ENCODE measurements around the gene HNRNPF. TPM values are rescaled to one million over a fixed set of nuclear protein-coding genes. Genes with fewer than 3 reads are reported as not detected.

Gene HNRNPF
- polyA plus RNA-seq, 12 donors: 95.9 to 139 (median 110) TPM; not detected in 1

DNA sequence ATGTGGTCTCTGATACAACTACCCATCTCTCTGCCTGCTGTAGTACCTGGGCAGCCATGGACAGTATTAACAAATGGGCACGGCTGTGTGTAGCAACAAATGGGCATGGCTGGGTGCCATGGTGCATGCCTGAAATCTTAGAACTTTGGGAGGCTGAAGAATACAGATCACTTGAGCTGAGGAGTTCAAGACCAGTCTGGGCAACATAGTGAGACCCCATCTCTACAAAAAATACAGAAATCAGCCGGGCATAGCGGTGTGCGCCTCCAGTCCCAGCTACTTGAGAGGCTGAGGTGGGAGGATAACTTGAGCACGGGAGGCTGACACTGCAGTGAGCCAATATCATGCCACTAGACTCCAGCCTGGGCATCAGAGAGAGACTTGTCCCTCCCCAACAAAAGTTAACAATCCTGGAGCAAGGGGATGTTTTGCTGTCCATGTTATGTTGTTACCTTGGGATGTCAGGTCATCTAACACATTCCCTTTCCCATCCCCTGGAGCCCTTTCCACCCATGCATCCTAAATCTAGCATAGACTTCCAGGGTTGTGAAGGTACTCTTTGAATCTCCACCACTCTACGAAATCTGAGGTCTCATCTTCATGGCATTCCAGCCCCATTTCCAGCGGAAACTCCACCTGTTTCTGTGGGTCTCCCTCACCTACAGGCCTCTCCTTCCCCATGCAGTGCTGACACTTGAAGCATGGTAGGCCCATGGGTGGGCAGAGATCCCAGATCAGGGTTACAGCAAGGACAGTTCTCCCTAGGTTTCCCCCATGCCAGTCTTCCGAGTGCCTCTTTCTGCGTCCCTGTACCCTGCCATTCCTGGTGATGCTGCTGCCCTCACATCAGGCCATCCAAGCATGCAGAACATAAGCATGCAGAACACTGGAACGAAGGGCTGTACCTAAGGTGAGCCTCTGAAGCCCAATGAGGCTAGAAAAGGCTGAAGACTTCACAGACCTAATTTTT, 24.4 kb downstream of the HNRNPF start:
- DNase-seq: no peak

DNA sequence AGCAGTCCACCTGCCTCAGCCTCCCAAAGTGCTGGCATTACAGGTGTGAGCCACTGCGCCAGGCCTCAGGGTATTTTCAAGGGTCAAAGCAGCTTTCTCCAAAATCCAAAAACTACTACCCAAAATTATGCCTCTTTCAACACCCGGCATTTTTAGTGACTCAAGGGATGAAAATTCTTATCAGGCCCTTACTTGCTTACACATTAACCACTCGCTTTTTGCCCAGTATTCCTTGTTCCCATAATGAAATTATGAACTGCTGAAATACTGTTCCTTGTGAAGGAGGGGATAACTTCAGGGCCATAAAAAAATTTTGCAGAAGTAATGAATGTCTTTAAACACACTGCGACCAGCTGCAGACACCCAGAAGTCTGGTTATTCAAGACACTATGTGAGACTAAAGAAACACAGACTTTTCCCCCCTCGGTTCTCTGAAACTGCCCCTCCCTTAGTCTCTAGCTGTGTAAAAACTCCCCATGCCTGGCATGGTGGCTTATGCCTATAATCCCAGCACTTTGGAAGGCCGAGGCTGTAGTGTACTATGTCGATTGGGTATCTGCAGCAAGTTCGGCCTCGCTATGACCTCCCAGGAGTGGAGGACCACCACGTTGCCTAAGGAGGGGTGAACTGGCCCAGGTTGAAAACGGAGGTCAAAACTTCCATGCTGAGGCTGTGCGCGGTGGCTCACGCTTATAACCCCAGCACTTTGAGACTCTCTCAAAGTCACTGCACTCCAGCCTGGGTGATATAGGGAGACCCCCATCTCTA, 25.6 kb downstream of the HNRNPF start:
- no peak for DNase-seq

DNA sequence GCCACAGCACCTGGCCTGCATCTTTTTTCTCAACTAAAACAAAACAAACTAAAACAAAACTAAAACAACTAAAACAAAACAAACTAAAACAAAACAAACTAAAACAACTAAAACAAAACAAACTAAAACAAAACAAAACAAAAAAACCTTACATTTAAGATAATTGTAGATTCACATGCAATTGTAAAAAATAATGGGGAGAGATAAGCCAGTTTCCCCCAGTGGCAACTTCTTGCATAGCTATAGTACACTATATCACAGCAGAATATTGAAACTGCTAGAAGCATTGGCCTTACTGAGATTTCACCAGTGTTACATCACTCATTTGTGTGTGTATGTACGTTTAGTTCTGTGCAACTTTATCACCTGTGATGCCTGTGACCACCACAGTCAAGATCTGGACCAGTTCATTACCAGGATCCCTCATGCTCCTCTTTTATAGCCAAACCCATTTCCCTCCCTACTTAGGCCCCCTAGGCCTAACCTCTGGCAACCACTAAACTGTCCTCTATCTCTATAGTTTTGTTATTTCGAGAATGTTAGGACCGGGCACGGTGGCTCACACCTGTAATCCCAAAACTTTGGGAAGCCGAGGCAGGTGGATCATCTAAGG, 28.3 kb downstream of the HNRNPF start:
- DNase-seq: no peak

DNA sequence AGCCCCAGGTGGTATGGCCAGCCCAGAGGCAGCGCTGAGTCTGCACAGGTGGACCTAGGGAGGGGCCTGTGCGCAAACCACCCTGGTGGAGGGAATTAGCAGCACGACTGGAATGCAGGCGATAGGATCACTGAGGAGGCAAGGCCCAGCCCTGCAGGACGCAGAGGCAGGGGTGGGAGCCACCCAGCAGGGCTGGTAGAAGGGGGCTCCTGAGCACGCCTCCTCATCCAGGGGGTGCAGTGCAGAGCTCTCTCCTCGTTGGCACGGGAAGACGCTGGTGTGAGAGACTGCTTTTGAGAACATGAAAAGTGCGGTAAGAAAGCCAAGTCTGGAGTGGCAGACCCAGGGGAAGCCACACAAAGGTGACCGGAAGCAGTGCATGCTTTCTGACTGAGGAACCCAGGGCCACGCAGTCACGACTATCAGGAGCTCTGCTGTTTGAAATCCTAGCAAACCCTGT, 31.5 kb downstream of the HNRNPF start:
- DNase-seq: no peak

DNA sequence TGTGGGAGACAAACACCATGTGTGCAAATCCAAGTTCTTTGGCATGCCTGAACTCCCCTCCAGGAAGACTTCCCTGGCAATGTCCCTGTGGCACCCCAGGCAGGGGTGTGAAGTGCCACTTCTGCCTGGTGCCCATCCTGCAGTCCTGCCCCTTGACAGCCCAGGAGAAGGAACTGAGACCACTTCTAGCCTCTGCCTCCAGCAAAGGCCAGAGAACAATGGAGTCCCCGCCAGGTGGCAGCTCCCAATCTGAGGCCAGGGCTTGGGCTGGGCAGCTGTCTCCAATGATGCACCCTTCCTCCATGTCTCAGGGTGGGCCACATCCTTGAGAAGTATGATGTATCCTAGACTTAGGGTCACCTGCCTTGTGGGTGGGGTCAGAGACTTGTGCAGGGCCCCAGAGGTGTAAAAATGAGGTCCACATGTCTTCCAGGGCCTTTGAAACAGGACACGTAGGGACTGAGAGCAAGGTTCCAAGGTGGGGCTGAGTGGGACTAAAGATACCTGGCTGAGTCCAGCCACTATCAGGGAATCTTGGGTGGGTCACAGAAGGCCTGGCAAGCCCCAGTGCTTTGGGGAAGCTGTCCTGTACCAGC, 32.1 kb downstream of the HNRNPF start:
- DNase-seq: no peak

DNA sequence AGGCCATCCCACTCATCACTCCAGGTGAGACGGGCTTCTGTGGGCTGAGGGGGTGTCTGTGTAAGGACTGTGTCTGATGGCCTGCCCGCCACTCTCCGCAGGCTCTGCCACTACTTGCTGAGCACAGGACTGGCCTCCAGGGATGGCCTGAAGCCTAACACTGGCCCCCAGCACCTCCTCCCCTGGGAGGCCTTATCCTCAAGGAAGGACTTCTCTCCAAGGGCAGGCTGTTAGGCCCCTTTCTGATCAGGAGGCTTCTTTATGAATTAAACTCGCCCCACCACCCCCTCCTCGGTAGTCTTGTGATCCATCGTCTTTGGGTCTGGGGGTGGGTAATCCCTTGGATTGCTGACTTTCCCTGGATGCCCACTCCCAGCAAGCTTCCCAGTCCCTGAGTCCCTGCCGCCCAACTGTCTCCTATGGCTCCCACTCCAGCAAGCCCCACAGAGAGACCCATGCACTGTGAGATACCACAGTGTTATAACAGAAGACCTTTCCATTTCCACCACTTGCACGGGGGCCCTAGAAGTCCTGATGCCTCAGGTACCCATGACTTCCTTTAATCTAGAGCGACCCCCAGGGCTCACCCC, 32.8 kb downstream of the HNRNPF start:
- DNase-seq: no peak

DNA sequence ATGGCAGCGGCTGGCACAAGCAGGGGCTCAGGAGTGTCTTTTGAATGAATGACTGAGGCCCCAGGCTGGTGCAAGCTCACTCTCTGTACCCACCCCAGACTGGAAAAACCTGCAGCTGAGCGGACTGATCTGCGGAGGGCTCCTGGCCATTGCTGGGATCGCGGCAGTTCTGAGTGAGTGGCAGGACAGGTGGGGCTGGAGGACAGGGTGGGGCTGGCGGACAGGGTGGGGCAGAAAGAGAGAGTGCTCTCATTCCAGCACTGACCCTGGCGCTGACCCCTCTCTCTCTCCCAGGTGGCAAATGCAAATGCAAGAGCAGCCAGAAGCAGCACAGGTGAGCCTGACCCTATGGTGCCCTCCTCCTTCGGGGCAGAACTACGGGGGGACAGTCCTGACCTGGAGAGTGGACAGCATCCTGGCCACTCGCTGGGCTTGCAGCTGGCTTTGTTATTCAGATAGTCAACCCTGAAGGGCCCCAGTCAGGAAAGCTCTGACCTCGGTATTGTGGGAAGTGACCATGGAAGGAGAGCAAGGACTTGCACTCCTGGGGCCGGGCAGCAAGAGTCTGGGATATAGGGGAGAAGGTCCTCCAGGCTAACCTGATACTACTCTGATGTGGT, 33.5 kb downstream of the HNRNPF start:
- DNase-seq: no peak

DNA sequence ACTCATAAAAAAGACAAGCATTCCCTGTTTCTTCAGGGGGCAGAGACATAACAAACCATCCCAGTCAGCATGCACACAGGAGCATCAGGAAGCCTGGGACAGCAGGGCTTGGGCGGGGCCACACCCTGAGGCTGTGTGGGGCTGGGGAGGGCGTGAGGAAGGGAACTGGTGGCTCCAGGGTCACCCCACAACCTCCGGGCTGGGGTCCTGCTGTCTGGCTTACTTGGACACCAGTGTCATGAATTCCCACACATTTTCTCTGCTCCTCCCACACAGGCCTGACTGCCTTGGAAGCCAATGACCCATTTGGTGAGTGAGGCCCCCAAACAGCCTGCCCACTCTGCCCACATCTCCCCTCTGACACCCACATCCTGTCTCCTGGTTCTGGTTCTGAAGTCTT, 34.8 kb downstream of the HNRNPF start:
- DNase-seq: no peak

DNA sequence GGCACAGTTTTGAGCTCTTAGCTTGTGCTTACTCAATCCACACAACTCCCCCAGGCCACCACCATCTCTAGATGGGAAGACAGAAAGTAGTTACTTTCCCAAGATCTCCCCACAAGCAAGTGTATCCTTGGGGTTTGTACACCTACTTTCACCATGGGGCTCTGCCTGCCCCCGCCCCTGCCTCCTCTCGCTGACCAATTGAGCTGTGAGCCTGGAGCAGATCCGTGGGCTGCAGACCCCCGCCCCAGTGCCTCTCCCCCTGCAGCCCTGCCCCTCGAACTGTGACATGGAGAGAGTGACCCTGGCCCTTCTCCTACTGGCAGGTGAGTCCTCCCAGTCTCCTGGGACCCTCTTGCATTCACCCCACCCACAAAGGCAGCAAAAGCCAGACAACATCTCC, 35.5 kb downstream of the HNRNPF start:
- DNase-seq: no peak

DNA sequence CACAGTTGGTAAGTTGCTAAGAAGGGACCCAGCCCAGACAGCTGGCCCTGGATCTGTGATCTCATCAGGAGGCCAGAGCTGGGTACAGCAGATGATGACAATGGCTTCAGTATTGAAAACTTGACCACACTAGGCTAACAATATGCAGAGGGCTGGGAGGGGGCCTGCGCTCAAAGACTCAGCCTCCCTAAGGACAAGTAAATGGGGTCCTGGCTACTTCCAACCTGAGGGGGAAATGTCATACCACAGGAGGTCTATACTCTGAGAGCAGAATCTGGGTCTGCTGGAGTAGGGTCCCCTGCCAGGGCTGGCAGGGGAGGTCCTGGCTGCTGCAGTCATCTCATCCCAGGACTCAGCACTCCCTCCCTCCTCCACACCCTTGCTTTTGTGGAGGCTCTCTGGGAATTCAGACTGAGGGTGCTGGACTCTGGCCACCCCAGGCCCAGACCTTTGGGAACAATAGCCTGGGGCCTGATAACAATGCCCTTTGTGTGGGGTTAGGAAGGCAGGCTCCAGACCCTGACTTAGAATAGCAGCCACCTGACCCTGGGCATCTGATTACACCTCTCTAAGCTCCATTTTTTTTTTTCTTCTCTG, 36.1 kb downstream of the HNRNPF start:
- no peak for DNase-seq

DNA sequence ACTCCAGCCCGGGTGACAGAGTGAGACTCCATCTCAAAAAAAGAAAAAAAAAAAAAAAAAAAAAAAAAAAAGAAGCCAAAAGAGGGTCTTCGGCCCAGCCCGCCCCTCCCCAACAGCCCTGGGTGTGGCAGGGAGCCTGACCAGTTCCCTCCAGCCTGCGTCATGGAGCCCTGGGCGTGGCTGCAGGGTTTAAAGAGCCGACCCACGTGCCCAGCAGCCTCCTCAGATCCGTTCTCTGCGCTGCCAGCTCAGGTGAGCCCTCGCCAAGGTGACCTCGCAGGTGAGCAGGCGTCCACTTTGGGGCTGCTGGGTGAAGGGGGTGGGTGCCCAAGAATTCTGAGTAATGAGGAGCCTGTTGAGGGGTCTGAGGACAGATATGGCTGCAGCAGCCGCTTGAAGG, 37.6 kb downstream of the HNRNPF start, which contains the start of gene FXYD4:
FXYD4 (plus strand) TSS at position 219 of the 400 bp plus-strand sequence. CDS start 2,111 bp downstream, outside the sequence.
- DNase-seq: no peak

DNA sequence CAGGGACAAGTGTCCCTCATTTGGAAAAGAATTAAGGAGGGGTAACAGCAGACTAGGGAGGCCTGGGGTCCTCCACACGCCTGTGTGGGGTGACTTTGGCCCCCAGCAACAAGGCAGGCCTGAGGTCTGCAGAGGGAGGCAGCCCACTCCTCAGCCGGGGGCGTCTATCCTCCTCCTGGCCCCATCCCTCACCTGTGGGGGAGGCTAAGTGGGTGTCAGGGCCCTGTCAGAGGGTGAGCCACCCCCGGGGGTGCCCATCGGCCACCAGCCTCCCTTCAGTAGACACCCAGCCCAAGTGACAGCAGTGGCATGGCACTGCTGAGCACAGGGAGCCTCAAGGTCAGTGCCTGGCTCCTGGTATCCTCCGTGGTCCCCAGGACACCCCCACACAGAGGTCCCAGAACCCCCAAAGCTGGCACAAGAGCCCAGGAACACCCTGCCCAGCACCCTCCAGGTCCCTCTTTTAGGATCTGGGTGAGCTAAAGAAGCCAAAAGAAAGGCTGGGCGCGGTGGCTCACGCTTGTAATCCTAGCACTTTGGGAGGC, 38.2 kb downstream of the HNRNPF start:
- DNase-seq: no peak

DNA sequence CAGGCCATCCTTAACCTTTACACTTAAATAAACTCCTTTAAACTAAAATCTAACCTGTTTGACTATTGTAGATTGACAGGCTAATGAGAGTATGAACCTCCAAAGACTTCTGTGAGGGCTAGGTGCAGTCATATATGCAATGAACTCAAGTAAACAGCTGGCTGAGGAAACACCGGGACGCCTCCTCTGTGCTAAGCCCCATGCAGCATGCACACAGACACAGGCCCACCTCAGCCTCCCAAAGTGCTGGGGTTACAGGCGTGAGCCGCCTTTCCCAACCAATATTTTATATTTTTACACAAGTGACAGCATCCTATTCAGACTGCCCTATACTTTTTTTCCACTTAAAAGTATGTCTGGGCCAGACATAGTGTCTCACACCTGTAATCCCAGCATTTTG, 39.1 kb downstream of the HNRNPF start:
- DNase-seq: no peak

DNA sequence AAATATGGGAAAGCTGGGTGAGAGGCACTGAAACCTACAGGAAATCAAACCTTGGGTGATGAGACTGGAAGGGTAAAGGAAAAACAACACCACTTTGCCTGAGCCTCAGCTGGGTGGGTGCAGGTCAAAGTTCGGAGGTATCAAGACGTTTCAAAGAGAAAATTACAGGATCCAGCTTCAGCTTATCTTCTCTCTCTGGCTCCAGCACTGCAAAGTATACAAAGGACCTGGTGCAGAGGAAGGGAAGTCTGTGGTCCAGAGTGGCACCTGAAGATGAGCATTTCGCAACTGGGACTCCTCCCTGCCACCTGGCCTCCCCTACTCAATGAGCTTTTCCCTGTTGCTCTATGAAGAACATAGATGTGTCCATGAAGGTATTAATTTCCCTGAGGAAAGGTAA, 44.0 kb downstream of the HNRNPF start:
- no peak for DNase-seq

DNA sequence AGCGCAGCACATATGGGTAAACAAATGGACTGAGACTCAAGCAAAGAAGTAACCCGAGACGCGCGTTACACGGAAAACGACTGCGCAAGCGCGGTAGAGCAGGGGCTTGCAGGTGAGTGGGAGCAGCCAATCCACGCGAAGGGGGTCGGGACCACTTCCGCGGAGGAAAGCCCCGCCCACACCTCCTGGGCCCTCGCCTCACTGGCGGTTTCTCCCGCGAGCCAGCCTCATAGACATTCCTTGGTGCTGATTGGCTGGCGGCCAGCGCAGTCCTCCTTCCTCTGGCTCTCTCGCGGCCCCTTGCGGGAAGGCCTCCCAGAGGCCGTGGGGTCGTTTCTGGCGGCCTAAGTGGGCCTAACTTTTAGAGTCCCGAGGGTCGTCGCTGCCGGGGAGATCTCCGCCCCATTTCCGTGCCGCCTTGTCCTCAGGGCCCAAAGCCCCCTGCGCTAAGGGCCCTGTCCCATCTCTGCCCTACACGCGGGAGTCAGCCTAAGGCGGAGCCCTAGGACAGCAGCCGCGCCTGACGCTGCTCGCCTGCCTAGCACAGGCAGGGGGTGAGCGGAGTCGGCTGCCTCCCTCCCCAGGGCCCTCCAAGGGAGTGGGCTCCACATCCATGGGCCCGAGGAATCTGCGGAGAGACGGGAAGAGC, 46.7 kb downstream of the HNRNPF start:
- peak; percentile 85 for DNase-seq

DNA sequence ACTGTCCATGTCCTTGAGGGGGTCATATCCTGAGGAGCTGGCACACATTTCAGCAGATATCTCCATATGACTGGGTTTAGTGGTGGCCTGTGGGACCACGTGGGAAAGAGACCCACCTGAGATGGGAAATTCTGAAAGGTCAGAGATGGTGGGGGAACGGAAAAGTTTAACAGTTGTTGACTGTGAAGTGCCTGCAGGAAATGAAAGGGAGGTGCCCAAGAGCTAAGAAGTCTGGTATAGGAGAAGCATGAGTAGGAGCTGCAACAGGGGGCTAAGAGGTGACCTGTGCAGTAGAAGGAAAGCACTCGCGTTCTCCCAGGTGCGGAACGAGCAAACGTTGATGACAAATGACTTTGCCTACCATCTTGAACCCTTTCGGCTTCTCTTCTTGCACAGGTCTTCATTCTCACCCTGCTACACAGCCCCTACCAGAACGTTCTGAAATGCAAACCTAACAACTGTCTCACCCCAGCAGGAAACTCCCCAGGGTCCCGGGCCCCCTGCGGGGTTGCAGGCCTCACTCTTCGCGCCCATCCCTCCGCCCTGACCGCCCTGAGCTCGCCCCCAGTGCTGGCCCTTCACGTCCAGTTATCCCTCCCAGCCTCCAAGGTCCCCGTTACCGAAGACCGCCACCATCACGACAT, 47.3 kb downstream of the HNRNPF start:
- no peak for DNase-seq

DNA sequence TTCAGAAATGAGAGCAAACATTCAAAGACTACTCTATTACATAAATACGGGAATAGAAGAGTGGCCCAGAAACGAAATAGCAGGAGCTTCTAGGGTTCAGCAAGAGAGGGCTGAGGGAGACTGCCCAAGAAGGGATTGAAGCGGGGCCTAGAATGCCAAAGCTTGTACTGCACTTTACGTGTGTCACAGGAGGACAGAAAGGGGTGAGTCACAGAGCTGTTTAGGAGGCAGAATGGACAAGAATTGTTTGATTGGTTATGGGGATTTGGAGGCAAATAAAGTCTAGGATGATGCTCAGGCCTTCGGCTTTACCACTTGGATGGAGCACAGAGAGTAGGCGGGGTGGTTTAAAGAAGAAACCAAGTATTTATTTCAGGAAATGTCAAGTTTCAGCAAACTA, 48.9 kb downstream of the HNRNPF start:
- no peak for DNase-seq

DNA sequence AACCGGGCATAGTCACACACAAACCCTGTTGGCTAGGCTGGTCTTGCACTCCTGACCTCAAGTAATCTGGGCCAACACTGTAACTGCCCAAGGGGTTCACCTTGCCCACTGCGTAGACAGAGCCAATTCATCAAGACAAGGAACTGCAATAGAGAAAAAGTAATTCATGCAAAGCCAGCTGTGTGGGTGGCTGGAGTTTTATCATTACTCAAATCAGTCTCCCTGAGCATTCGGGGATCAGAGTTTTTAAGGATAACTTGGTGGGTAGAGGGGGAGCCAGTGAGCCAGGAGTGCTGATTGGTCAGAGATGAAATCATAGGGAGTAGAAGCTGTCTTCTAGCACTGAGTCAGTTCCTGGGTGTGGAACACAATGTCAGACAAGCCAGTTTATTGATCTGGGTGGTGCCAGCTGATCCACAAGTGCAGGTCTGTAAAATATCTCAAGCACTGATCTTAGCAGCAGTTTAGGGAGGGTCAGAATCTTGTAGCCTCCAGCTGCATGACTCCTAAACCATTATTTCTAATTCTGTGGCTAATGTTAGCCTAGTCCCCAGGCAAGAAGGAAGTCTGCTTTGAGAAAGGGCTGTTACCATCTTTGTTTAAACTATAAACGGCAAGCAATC, 53.1 kb downstream of the HNRNPF start:
- DNase-seq: no peak

Data from muscle of arm (tissue), 12 donors.